Effector memory CD4-positive, alpha-beta T cell (primary cell): ENCODE results near the gene KDM4F.

Source experiments
- DNase-seq, 3 donors: peaks; one replicate each; pipeline ENCODE4 v3.0.0-alpha.2; 2020
- H3K27ac ChIP-seq: 2 replicates; pipeline ENCODE4 v1.7.0; 2013; ENCODE audit warnings: mild to moderate bottlenecking, low read length, moderate library complexity; ENCODE audit not compliant: insufficient read depth, poor library complexity, severe bottlenecking
- H3K27me3 ChIP-seq: replicated peaks from 2 replicates; pipeline ENCODE4 v1.7.0; 2013; ENCODE audit warnings: mild to moderate bottlenecking, low read length; ENCODE audit not compliant: insufficient read depth, control insufficient read depth, poor library complexity, severe bottlenecking
- H3K36me3 ChIP-seq: 2 replicates; pipeline ENCODE4 v1.7.0; 2013; ENCODE audit warnings: mild to moderate bottlenecking, low read length, moderate library complexity; ENCODE audit not compliant: control insufficient read depth, insufficient read depth
- H3K4me1 ChIP-seq: 2 replicates; pipeline ENCODE4 v1.7.0; 2013; ENCODE audit warnings: low read length, mild to moderate bottlenecking; ENCODE audit not compliant: control insufficient read depth, insufficient read depth, poor library complexity, severe bottlenecking
- H3K4me3 ChIP-seq: 2 replicates; pipeline ENCODE4 v1.7.0; 2013; ENCODE audit warnings: low read length, low read depth, mild to moderate bottlenecking; ENCODE audit not compliant: insufficient read depth, poor library complexity, severe bottlenecking
- H3K9me3 ChIP-seq: 2 replicates; pipeline ENCODE4 v1.7.0; 2013; ENCODE audit warnings: mild to moderate bottlenecking, low read length, moderate library complexity; ENCODE audit not compliant: control insufficient read depth

KDM4F gene

GRCh38 chr11:95074792-95075563 is 25.8 kb downstream of the KDM4F start:
- Histone ChIP-seq H3K27ac (no peak overlapping the region), H3K36me3 (no peaks in the 10 kb centered on the region), H3K4me1 (no peaks in the 10 kb centered on the region), H3K27me3 (no peaks in the 10 kb centered on the region), H3K4me3 (no peak overlapping the region), H3K9me3 (no peaks in the 10 kb centered on the region)
- no peak for DNase-seq

- no peaks in the 10 kb centered on the region for H3K36me3 ChIP-seq
- no peak overlapping the region for H3K27ac ChIP-seq
- no peaks in the 10 kb centered on the region for H3K4me1 ChIP-seq
- DNase-seq = no peak
- H3K4me3 ChIP-seq = no peak overlapping the region
- no peaks in the 10 kb centered on the region for H3K27me3 ChIP-seq
- H3K9me3 ChIP-seq = no peaks in the 10 kb centered on the region
Observed at GRCh38 chr11:95076416-95076815, 27.2 kb downstream of the KDM4F start.

GRCh38 chr11:95076981-95077380 is 27.8 kb downstream of the KDM4F start:
- no peak overlapping the region for H3K4me3 ChIP-seq
- H3K9me3 ChIP-seq = no peaks in the 10 kb centered on the region
- no peak overlapping the region for H3K27ac ChIP-seq
- no peaks in the 10 kb centered on the region for H3K36me3 ChIP-seq
- H3K27me3 ChIP-seq = no peaks in the 10 kb centered on the region
- DNase-seq = no peak
- H3K4me1 ChIP-seq = no peaks in the 10 kb centered on the region

GRCh38 chr11:95078526-95078925 is 29.3 kb downstream of the KDM4F start:
- Histone ChIP-seq H3K9me3 (no peaks in the 10 kb centered on the region), H3K4me1 (no peaks in the 10 kb centered on the region)
- no peak for DNase-seq

GRCh38 chr11:95081010-95081409 is 31.8 kb downstream of the KDM4F start:
- Histone ChIP-seq H3K4me3 (no peak overlapping the region), H3K36me3 (no peaks in the 10 kb centered on the region), H3K27ac (no peak overlapping the region), H3K9me3 (no peaks in the 10 kb centered on the region), H3K4me1 (no peaks in the 10 kb centered on the region), H3K27me3 (no peaks in the 10 kb centered on the region)
- DNase-seq = no peak

More at GRCh38 chr11:95078526-95078925, 29.3 kb downstream of the KDM4F start:
- H3K36me3 ChIP-seq = no peaks in the 10 kb centered on the region
- H3K27me3 ChIP-seq = no peaks in the 10 kb centered on the region
- H3K4me3 ChIP-seq = no peak overlapping the region
- H3K27ac ChIP-seq = no peak overlapping the region

- DNase-seq = no peak
- Histone ChIP-seq H3K4me3 (no peak overlapping the region), H3K27me3 (no peaks in the 10 kb centered on the region), H3K9me3 (no peaks in the 10 kb centered on the region), H3K36me3 (no peaks in the 10 kb centered on the region), H3K27ac (no peak overlapping the region), H3K4me1 (no peaks in the 10 kb centered on the region)
Observed at GRCh38 chr11:95081412-95081811, 32.2 kb downstream of the KDM4F start.

GRCh38 chr11:95082576-95083001 is 33.4 kb downstream of the KDM4F start:
- Histone ChIP-seq H3K4me1 (no peaks in the 10 kb centered on the region), H3K36me3 (no peaks in the 10 kb centered on the region), H3K27ac (no peak overlapping the region), H3K27me3 (no peaks in the 10 kb centered on the region), H3K4me3 (no peak overlapping the region), H3K9me3 (no peaks in the 10 kb centered on the region)
- no peak for DNase-seq

- no peak overlapping the region for H3K27ac ChIP-seq
- no peaks in the 10 kb centered on the region for H3K9me3 ChIP-seq
- no peak overlapping the region for H3K4me3 ChIP-seq
- H3K4me1 ChIP-seq = peaks cover 9% of the 10 kb centered on the region
- no peaks in the 10 kb centered on the region for H3K27me3 ChIP-seq
- DNase-seq = no peak
- H3K36me3 ChIP-seq = no peaks in the 10 kb centered on the region
Observed at GRCh38 chr11:95084509-95084908, 35.3 kb downstream of the KDM4F start.

- Histone ChIP-seq H3K27ac (no peak overlapping the region), H3K9me3 (no peaks in the 10 kb centered on the region), H3K4me1 (peaks cover 9% of the 10 kb centered on the region), H3K36me3 (no peaks in the 10 kb centered on the region), H3K27me3 (no peaks in the 10 kb centered on the region), H3K4me3 (no peak overlapping the region)
- no peak for DNase-seq
Observed at GRCh38 chr11:95085117-95085816, 36.0 kb downstream of the KDM4F start.

- DNase-seq = no peak
- H3K4me1 ChIP-seq = peaks cover 12% of the 10 kb centered on the region
- no peaks in the 10 kb centered on the region for H3K9me3 ChIP-seq
- no peaks in the 10 kb centered on the region for H3K27me3 ChIP-seq
- no peak overlapping the region for H3K4me3 ChIP-seq
- H3K27ac ChIP-seq = no peak overlapping the region
- H3K36me3 ChIP-seq = no peaks in the 10 kb centered on the region
Observed at GRCh38 chr11:95086151-95086550, 36.9 kb downstream of the KDM4F start.
